Posterior cingulate gyrus (tissue), 11 donors: Measurements from ENCODE around the gene CDYL.

Experiments used
- DNase-seq, 10 donors: peaks; one replicate each; pipeline versions ENCODE4 v3.0.0 to v3.0.0-alpha.2; 2020 to 2021; ENCODE audit warnings: mixed read lengths in 3 of 10
- intact Hi-C: fragments of 100-400 bp; cut with DNase I; formaldehyde crosslinking; loops from one replicate; pipeline ENCODE4 v1.15.1; 2023

The CDYL gene

DNA sequence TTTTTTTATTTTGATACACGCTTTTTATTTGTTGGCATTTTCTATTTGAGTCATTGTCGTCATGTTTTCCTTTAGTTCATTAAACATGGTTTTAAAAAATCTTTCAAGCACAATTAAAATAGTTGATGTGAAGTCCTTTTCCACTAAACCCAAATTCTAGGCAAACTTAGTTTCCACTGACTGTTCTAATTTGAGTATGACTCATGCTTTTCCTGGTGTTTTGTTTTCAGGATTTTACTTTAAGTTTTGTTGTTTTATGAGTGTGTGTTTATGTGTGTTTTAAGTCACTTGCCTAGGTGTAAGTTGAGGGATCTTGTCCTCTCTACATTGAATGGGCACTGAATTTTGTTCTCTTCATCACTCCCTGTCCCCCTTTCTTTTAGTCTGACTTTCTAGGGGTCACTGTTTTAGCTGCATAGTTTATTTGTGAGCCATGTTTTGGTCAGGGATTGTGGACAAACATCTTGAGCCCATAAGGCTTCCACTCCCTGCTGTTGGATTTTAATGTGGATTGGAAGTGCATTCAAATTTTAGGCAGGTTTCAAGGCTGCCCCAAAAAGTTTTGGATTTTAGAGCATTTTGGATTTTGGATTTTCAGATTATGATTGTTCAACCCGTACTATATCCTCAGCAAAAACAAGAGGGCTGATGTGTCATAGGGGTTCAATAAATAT, 94.8 kb downstream of the CDYL start:
- no peak for DNase-seq
- intact Hi-C loops, result no loop called here

GRCh38 chr6:4871825-4872224, 95.6 kb downstream of the CDYL start:
- intact Hi-C loops, result no loop called here
- DNase-seq, result no peak

DNA sequence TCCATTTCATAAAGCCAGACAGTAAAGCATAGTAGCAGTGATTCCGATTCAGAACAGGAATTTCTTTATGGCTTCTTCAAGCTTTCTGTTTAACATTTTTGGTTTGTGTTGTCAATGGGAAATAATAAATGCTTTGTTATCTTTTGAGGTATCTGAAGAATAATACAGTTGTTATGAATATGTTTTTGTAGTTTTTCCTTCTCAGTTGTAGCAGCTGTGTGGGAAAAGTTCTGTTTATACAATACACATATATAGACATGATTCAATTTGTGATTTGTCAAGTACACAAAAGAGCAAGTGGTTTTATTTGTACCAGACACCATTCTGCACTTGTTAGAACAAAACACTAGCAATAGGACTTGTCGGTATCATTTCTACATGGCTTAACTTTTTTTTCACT, 96.6 kb downstream of the CDYL start:
- intact Hi-C loops, result no loop called here
- DNase-seq, result no peak

GRCh38 chr6:4873928-4874327, 97.7 kb downstream of the CDYL start:
- intact Hi-C loops, result no loop called here
- no peak for DNase-seq

DNA sequence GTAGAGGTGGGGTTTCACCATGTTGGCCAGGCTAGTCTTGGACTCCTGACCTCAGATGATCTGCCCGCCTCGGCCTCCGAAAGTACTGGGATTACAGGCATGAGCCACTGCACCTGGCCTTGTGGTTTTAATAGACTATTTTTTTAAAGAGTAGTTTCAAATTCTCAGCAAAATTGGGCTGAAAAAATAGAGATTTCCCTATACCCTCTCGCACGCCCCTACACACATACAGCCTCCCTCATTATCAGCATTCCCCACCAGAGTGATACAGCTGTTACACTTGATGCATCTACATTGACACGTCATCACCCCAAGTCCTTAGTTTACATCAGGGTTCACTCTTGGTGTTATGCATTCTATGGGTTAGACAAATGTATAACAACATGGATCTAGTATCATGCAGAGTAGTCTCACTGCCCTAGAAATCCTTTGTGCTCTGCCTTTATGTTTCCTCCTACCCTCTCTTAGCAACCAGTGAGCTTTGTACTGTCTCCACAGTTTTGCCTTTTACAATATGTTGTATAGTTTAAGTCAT, 103.6 kb downstream of the CDYL start:
- intact Hi-C loops, result no loop called here

GRCh38 chr6:4880363-4880762, 104.2 kb downstream of the CDYL start:
- intact Hi-C loops, result no loop called here
- no peak for DNase-seq

More for the DNA sequence above, 103.6 kb downstream of the CDYL start:
- DNase-seq, result no peak

GRCh38 chr6:4883298-4883697, 107.1 kb downstream of the CDYL start:
- intact Hi-C loops, result no loop called here

DNA sequence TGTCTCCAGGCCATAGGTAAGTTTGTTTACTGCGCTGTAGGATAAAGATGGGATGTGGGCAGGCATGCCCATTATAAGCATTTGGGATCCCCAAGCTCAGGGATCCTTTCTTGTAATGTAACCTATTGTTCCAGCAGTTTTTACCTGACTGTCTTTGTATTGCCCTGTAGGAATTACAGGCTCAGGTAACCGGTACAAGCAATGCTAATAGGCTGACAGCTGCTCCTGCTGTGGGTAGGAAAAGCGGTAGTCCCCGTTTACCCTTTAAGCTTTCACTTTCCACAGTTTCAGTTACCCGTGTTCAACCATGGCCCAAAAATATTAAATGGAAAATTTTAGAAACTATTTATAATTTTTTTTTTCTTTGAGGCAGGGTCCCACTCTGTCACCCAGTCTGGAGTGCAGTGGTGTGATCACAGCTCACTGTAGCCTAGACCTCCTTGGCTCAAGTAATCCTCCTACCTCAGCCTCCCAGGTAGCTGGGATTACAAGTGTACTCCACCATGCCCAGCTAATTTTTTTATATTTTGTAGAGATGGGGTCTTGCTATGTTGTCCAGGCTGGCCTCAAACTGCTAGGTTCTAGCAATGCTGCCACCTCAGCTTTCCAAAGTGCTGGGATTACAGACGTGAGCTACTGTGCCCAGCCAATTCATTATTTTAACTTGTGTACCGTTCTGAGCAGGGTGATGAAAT, 108.6 kb downstream of the CDYL start:
- no peak for DNase-seq
- intact Hi-C loops, result no loop called here

More at GRCh38 chr6:4883298-4883697, 107.1 kb downstream of the CDYL start:
- DNase-seq, result no peak

DNA sequence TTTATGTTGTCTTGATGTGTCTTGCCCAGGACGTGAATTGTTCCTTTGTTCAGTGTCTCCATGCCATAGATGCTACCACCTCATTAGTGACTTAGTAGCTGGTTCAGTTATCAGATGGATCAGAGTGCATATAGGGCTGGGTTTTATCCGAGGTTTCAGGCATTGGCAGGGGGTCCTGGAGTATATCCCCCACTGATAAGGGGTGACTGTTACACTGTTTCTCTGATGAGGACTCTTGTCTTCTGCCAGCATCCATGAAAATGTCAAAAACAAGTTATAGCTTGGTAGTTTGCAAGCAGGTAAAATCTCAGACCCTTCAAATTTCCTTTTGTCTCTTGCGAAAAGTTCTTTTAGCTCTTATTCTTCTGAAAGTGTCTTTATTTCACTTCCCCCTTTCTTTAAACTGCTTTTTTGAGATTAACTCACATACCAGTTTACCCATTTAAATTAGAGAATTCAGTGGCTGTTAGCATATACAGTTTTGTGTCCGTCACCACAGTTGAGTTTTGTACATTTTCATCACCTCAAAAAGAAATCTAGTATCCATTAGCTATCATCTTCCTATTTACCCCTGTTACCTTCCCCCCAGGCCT, 109.2 kb downstream of the CDYL start:
- DNase-seq, result no peak
- intact Hi-C loops, result no loop called here

GRCh38 chr6:4888841-4889240, 112.6 kb downstream of the CDYL start:
- intact Hi-C loops, result no loop called here
- DNase-seq, result no peak

- no peak for DNase-seq
- intact Hi-C loops, result no loop called here
These were observed 113.5 kb downstream of the CDYL start for GRCh38 chr6:4889701-4890100.

- DNase-seq, result no peak
- intact Hi-C loops, result no loop called here
These were observed 114.0 kb downstream of the CDYL start for GRCh38 chr6:4890191-4890590.

GRCh38 chr6:4890627-4891026, 114.4 kb downstream of the CDYL start:
- intact Hi-C loops, result no loop called here
- no peak for DNase-seq

GRCh38 chr6:4891141-4891540, 114.9 kb downstream of the CDYL start:
- intact Hi-C loops, result no loop called here
- no peak for DNase-seq

DNA sequence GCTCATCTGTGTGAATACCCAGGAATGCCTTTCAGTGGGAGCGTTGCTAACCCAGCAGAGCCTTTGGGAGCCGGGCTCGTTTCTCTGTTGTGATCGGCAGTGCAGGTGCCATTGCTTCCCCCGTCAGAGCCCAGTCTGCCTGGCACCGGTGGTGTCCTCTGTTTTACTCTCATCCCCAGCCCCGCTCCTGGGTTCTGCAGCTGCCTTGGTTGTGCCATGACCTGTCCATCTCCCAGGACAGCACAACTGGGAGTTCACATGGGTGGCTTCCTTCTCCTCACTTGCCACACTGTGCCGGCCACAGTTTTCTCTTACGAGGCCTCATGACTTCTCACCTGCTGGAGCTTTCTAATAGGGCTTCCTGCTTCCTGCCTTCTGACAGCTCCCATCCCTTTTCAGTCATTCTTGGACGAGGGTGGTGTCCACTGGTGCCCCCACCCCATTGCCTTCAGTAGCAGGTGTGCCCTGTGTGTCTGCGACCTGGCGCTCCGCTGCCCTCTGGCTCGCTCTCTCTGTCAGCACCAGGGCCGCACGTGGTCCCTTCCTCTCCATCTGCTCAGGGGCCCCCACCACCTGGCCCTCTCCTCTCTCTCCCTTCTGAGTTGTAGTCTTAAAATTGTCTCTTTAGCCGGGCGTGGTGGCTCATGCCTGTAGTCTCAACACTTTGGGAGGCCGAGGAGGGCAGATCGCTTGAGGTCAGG, 116.7 kb downstream of the CDYL start:
- intact Hi-C loops, result no loop called here
- no peak for DNase-seq

GRCh38 chr6:4894049-4894448, 117.8 kb downstream of the CDYL start:
- intact Hi-C loops, result no loop called here
- DNase-seq, result no peak

DNA sequence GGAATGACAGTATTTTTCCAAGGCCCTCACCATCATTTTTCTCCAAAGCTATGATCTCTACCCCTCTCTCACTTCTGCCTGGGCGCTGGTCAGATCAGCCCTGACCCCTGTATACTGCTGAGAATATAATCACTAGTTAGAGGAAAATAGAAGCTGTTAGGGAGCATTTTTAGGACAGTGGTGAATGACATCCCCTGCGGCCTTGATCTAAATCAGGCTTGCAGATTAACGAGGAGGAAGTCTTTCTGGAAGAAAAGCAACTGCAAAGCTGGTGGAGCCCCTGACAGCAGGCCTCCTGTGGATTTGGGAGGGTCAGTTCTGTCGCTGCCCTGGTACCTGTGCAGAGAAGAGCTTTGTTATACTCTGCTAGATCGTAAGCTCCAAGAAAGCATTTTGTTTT, 119.8 kb downstream of the CDYL start:
- intact Hi-C loops, result no loop called here

DNA sequence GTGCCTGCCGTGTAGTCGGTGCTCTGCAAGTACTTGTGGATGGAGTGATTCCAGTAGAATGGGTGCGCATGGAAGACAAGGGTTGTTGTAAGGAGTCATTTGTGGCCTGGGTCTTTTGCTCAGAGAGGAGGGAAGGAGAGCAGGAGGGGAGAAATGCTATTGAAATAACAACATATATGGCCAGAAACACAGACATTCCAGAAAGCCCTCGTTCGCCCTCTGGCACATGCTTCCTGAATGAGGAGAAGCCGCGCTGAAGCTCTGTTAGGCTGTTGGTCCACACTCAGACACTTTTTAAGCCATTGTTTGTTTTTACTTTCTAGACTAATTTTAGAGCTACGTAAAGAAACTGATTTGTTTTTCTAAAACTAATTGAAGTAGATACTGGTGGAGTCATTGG, 120.2 kb downstream of the CDYL start:
- DNase-seq, result no peak
- intact Hi-C loops, result no loop called here

More for the DNA sequence above, 119.8 kb downstream of the CDYL start:
- DNase-seq, result no peak

GRCh38 chr6:4899249-4900034, 123.2 kb downstream of the CDYL start:
- no peak for DNase-seq
- intact Hi-C loops, result no loop called here

DNA sequence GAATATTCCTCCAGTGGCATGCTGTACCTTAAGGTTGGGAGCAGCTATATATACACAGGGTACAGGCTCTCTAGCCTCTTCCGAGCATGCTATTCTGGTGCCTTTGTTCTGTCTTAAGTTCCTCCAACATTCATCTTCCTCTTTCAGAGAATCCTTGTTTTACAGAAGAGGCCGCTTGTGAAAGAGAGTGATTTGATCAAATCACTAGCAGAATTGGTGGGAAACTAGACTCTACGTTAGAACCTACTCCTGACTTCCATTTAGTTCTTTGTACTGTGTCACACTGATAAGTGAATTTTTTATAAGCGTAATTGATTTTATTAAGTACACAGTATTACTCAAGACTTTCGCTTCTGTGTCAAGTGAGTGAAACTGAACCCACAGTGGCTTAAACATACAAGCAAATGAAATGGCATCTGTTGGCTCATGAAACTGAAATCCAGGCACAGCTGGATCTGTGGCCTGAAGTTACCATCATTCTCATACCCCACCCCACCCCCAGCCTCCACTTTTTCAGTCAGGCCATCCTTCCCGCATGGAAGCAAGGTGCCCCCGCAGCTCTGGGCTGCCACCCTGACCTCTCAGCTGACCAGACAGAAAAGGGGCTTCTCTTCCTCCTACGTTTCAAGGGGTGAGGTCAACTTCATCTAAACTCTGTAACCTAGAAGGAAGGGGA, 125.3 kb downstream of the CDYL start:
- intact Hi-C loops, result no loop called here
- DNase-seq, result no peak
